K562 (cell line): ENCODE data around the gene ZNF585A. TPM values are rescaled to one million over a fixed set of nuclear protein-coding genes. Genes with fewer than 3 reads are reported as not detected.

Source experiments
- ATAC-seq: fragments of 200-7000 bp; cut with Tn5 transposase; 3 replicates; pipeline ENCODE4 v1.9.1; 2020; ENCODE audit warnings: moderate library complexity
- BruUV-seq: library from RNA; stranded (reverse); fragments of 400-500 nt; replicated peaks from 2 replicates; lab custom pipeline; 2021; lab: Mats Ljungman, UMichigan
- CTCF ChIA-PET: fragments of 300-600 bp; formaldehyde crosslinking; extraction: SDS; loops from one replicate; lab custom pipeline; 2021; ENCODE audit warnings: low intra/inter-chr PET ratio; lab: Yijun Ruan, JAX
- POLR2A ChIA-PET: fragments of 300-600, 350-650 bp; sonication (Branson Sonifier 250); formaldehyde crosslinking; extraction: SDS; loops from one replicate; lab custom pipeline; 2021; ENCODE audit warnings: antibody characterized with exemption, inconsistent platforms; lab: Yijun Ruan, JAX
- DNase-seq, 4 experiments: peaks; one replicate each; pipeline versions ENCODE4 v3.0.0 to v3.0.0-alpha.2; 2011 to 2018; ENCODE audit warnings: low spot score in 3 of 4, mixed read lengths in 3 of 4; ENCODE audit errors: extremely low read depth in 1 of 4
- FAIRE-seq: peaks from 2 replicates; lab custom pipeline; 2011; peaks lifted over from hg19 to GRCh38; lab: Jason Lieb, UNC
- H2AFZ ChIP-seq: 2 replicates; pipeline ENCODE4 v1.6.0; 2011; ENCODE audit warnings: low read depth, low read length, control low read depth, inconsistent platforms
- H3K27ac ChIP-seq: fragments of 200-600 bp; 3 replicates; pipeline ENCODE4 v1.8.0; 2011; ENCODE audit warnings: low read depth, mild to moderate bottlenecking, control low read depth, inconsistent platforms, low read length, moderate library complexity, mixed read lengths; ENCODE audit errors: extremely low read depth
- H3K27me3 ChIP-seq, 2 experiments: fragments of 300-600 bp in 1 of 2; 2 replicates in 1 of 2; 3 replicates in 1 of 2; pipeline versions ENCODE4 v1.6.0 to v1.8.0; 2011; ENCODE audit warnings: inconsistent platforms in 2 of 2, low read length in 2 of 2, mild to moderate bottlenecking in 1 of 2, mixed read lengths in 1 of 2, moderate library complexity in 1 of 2; ENCODE audit not compliant: control insufficient read depth in 2 of 2, insufficient read depth in 2 of 2
- H3K36me3 ChIP-seq: fragments of 300-600 bp; 3 replicates; pipeline ENCODE4 v1.8.0; 2011; ENCODE audit warnings: mild to moderate bottlenecking, low read length, inconsistent platforms; ENCODE audit not compliant: control insufficient read depth, insufficient read depth
- H3K4me1 ChIP-seq, 2 experiments: fragments of 200-600 bp in 1 of 2; replicated peaks in 1 of 2; 2 replicates in 1 of 2; 3 replicates in 1 of 2; pipeline versions ENCODE4 v1.5.1 to v1.8.0; 2011; ENCODE audit warnings: inconsistent platforms in 2 of 2, low read length in 2 of 2, mild to moderate bottlenecking in 1 of 2, mixed read lengths in 1 of 2, moderate library complexity in 1 of 2; ENCODE audit not compliant: control insufficient read depth in 2 of 2, insufficient read depth in 2 of 2
- H3K4me2 ChIP-seq: 2 replicates; pipeline ENCODE4 v1.6.1; 2011; ENCODE audit warnings: low read length, control low read depth, inconsistent platforms, mixed read lengths; ENCODE audit not compliant: insufficient read depth
- H3K4me3 ChIP-seq: fragments of 200-600 bp; sonication (generic), shearing (Covaris generic); 2 replicates; pipeline ENCODE4 v1.5.1; 2016; ENCODE audit warnings: control low read depth, inconsistent platforms
- H3K79me2 ChIP-seq: fragments of 200-600 bp; 3 replicates; pipeline ENCODE4 v1.8.0; 2011; ENCODE audit warnings: low read length, inconsistent platforms; ENCODE audit not compliant: control insufficient read depth, insufficient read depth
- H3K9ac ChIP-seq, 2 experiments: 2 replicates each; pipeline versions ENCODE4 v1.6.0 to v1.6.1; 2011; ENCODE audit warnings: low read depth in 2 of 2, low read length in 2 of 2, control low read depth in 1 of 2, inconsistent platforms in 1 of 2, mild to moderate bottlenecking in 1 of 2, mixed read lengths in 1 of 2; ENCODE audit not compliant: insufficient read depth in 1 of 2
- H3K9me1 ChIP-seq: one replicate; pipeline ENCODE4 v1.6.0; 2011; ENCODE audit warnings: inconsistent platforms, mild to moderate bottlenecking, low read length, moderate library complexity; ENCODE audit not compliant: control insufficient read depth, insufficient read depth
- H3K9me3 ChIP-seq: replicated peaks from 2 replicates; pipeline ENCODE4 v1.5.1; 2011; ENCODE audit warnings: low read depth, low read length, inconsistent platforms; ENCODE audit not compliant: control insufficient read depth, insufficient read depth
- H4K20me1 ChIP-seq: replicated peaks from 2 replicates; pipeline ENCODE4 v1.6.1; 2011; ENCODE audit warnings: low read length, inconsistent platforms, mixed read lengths; ENCODE audit not compliant: control insufficient read depth, insufficient read depth
- EHMT2 ChIP-seq: fragments of 450-650 bp; IDR thresholded peaks from 2 replicates; pipeline ENCODE4 v1.6.1; 2018; ENCODE audit warnings: antibody characterized with exemption
- FOXK2 ChIP-seq, 2 experiments: fragments of 450-650 bp; IDR thresholded peaks in 1 of 2; conservative IDR thresholded peaks in 1 of 2; 2 replicates each; pipeline ENCODE4 v1.6.1; 2016; ENCODE audit warnings: low read depth in 2 of 2, mild to moderate bottlenecking in 1 of 2
- LCOR ChIP-seq: sonication (generic); formaldehyde crosslinking; IDR thresholded peaks from 2 replicates; pipeline ENCODE4 v1.8.0; 2022; ENCODE audit warnings: mild to moderate bottlenecking, missing genetic modification reagents
- MITF ChIP-seq: IDR thresholded peaks from 2 replicates; pipeline ENCODE4 v1.6.1; 2014; ENCODE audit warnings: antibody characterized with exemption
- MYBL2 ChIP-seq, 2 experiments: fragments of 450-650 bp in 1 of 2; sonication (generic) in 1 of 2; formaldehyde crosslinking in 1 of 2; IDR thresholded peaks; 2 replicates each; pipeline versions ENCODE4 v1.6.1 to v1.8.1; 2017 to 2022; ENCODE audit warnings: borderline replicate concordance in 1 of 2, inconsistent platforms in 1 of 2, low read depth in 1 of 2, mild to moderate bottlenecking in 1 of 2, missing genetic modification reagents in 1 of 2, moderate library complexity in 1 of 2
- RNF219 ChIP-seq: fragments of 250-450 bp; sonication (Bioruptor Pico); IDR thresholded peaks from 2 replicates; pipeline ENCODE4 v1.5.0; 2022; ENCODE audit warnings: mild to moderate bottlenecking
- TCF7L2 ChIP-seq: fragments of 150-350 bp; IDR thresholded peaks from 2 replicates; pipeline ENCODE4 v1.6.1; 2016; ENCODE audit warnings: low read depth, mild to moderate bottlenecking, low read length, moderate library complexity
- TSHZ1 ChIP-seq: fragments of 250-450 bp; sonication (Bioruptor Pico); IDR thresholded peaks from 2 replicates; pipeline ENCODE4 v1.4.0; 2020; ENCODE audit warnings: mild to moderate bottlenecking, moderate library complexity
- ZFPM2 ChIP-seq: fragments of 250-450 bp; sonication (Bioruptor Pico); IDR thresholded peaks from 2 replicates; pipeline ENCODE4 v1.5.1; 2022; ENCODE audit warnings: mild to moderate bottlenecking
- ZNF174 ChIP-seq: fragments of 250-450 bp; sonication (Bioruptor Pico); IDR thresholded peaks from 2 replicates; pipeline ENCODE4 v1.4.0; 2020; ENCODE audit warnings: mild to moderate bottlenecking
- WGBS: fragments of 100-300 bp; shearing (Covaris generic); methylation state at CpG from one replicate; pipeline ENCODE4 v1.1.6; 2016; ENCODE audit warnings: low coverage, mixed read lengths; ENCODE audit not compliant: insufficient coverage; ENCODE audit errors: missing lambda C conversion rate; 5-methylcytosine and 5-hydroxymethylcytosine counted together
- in situ Hi-C: fragments of 300-500 bp; cut with MboI; formaldehyde crosslinking; loops from 4 replicates; pipeline ENCODE4 v1.15.0; 2018; ENCODE audit warnings: inconsistent platforms, mixed read lengths
- intact Hi-C: fragments of 100-400 bp; cut with micrococcal nuclease; formaldehyde crosslinking; loops from 2 replicates; pipeline ENCODE4 v1.14.2; 2022
- polyA plus RNA-seq, 8 experiments: library from polyadenylated mRNA; depleted of rRNA in 4 of 8; stranded (reverse) in 5 of 8; unstranded in 3 of 8; fragments of >200 nt; fragmentation: Nextera tagmentation in 2 of 8; fragmentation: Illumina TruSeq in 1 of 8; extraction: Ambion mirVana in 2 of 8; extraction: Trizol in 1 of 8; gene quantifications; 2 replicates each; pipeline versions ENCODE4 v1.2.1 to v1.2.3, GENCODE V29; 2011 to 2014; ENCODE audit warnings: inconsistent platforms in 1 of 8, missing spikeins in 1 of 8
- total RNA-seq, 7 experiments: library from RNA; depleted of rRNA in 6 of 7; stranded (reverse); fragments of >200 nt in 6 of 7; fragmentation: Illumina TruSeq in 2 of 7; extraction: Trizol in 2 of 7; gene quantifications; 2 replicates each; pipeline versions ENCODE4 v1.2.1 to v1.2.3, GENCODE V29; 2011 to 2021; ENCODE audit warnings: low replicate concordance in 1 of 7
- TF ChIP-seq, protein P1 (sequence below): fragments of 450-650 bp; IDR thresholded peaks from 2 replicates; pipeline ENCODE4 v1.6.1; 2016; ENCODE audit warnings: missing biosample characterization, missing genetic modification characterization

ZNF585A gene
- total and polyA plus RNA-seq, 9 of the 15 experiments (the other 6 are each of a cell fraction or from before 2014, with no cell fraction given) = 5.6 to 31.0 (median 8.5) TPM

- no peak for TF ChIP-seq TSHZ1
These were observed 12.3 kb downstream of the ZNF585A start (continued) for GRCh38 chr19:37160153-37160552.

DNA sequence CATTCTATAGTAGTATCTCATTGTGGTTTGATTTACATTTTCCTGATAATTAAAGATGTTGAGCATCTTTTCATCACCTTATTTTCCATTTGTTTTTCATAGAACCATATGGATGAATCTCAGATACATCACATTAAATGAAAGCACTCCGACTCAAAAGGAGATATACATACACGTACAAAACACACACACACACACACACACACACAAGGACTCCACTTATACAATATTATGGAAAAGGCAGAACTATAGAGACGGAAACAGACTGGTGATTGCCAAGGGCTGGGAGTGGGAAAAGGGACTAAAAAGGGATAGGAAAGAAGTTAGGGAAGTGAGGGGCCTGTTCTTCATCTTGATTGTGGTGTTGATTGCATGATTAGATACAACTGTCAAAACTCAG lies 24.3 kb downstream of the ZNF585A start:
- TF ChIP-seq MYBL2 (IDR thresholded peaks at IDR 0.05; ENCODE audit: low read depth) = no peak
- no peak for TF ChIP-seq MYBL2 (CRISPR knock-in tag; IDR thresholded peaks at IDR 0.05; ENCODE audit: borderline replicate concordance)
- TF ChIP-seq MITF = no peak
- no peak for TF ChIP-seq LCOR (CRISPR knock-in tag)
- TF ChIP-seq ZFPM2 (CRISPR knock-in tag) = no peak
- no peak for TF ChIP-seq TCF7L2
- TF ChIP-seq EHMT2 = no peak
- TF ChIP-seq ZNF174 (CRISPR knock-in tag) = no peak
- TF ChIP-seq RNF219 (CRISPR knock-in tag) = no peak
- TF ChIP-seq, protein P1, sequence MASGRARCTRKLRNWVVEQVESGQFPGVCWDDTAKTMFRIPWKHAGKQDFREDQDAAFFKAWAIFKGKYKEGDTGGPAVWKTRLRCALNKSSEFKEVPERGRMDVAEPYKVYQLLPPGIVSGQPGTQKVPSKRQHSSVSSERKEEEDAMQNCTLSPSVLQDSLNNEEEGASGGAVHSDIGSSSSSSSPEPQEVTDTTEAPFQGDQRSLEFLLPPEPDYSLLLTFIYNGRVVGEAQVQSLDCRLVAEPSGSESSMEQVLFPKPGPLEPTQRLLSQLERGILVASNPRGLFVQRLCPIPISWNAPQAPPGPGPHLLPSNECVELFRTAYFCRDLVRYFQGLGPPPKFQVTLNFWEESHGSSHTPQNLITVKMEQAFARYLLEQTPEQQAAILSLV = no peak
- TF ChIP-seq FOXK2 (conservative IDR thresholded peaks at IDR 0.05 in 1 of 2, IDR thresholded peaks at IDR 0.05 in 1 of 2; ENCODE audit: low read depth in 2 of 2) = no peak
- 2% methylated on average over 3 of the region's 3 CpGs for WGBS
- Histone ChIP-seq H3K9ac (no peak overlapping the region), H3K4me2 (no peak overlapping the region), H2AFZ (no peak overlapping the region), H3K4me3 (no peak overlapping the region), H3K4me1 (no peaks in the 10 kb centered on the region), H3K27me3 (no peaks in the 10 kb centered on the region), H3K79me2 (no peaks in the 10 kb centered on the region), H3K27ac (no peak overlapping the region), H3K9me1 (no peaks in the 10 kb centered on the region), H3K36me3 (no peaks in the 10 kb centered on the region), H3K9me3 (no peaks in the 10 kb centered on the region; the same call in 1 of the 2 replicates), H4K20me1 (no peaks in the 10 kb centered on the region)
- in situ Hi-C loops (no loop called here), intact Hi-C loops (no loop called here)
- no peak for ATAC-seq
- DNase-seq = no peak
- no peak for FAIRE-seq
- no TSS peak for BruUV-seq
- ChIA-PET POLR2A (no interaction called here), CTCF (no interaction called here)
